GM12892 (cell line): ENCODE results near the gene CDC42EP4.

ENCODE experiments used
- POLR2A ChIP-seq: IDR thresholded peaks from 2 replicates; pipeline ENCODE4 v1.6.1; 2011; ENCODE audit warnings: low read depth, low read length, control low read depth
- POLR2AphosphoS5 ChIP-seq: IDR thresholded peaks from 2 replicates; pipeline ENCODE4 v1.6.1; 2011; ENCODE audit warnings: low read depth, low read length, control low read depth

DNA sequence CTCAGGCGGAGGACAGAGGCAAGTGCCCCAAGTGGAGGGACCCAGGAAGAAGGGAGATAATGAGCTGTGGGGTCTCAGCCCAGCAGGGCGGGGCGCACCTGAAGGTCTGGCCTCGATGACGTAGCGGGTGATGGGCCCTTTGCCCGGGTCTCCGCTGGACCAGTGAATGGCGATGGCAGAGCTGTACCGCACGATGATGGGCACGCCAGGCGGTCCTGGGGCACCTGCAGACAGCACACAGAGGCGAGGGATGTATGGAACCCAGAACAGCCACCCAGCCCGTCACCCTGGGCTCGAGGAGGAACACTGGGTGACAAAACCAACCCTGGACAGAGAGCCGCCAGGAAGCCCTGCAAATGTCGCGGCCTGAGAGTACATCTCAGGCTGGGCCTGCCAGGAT, 46.2 kb upstream of the CDC42EP4 start:
- TF ChIP-seq POLR2A (no peak), POLR2AphosphoS5 (no peak)
